Activated CD4-positive, alpha-beta T cell treated with anti-CD3 and anti-CD28 coated beads for 48 hours (primary cell): ENCODE measurements around the gene CELF5.
"Not testable (repeated sequence)": the region's sequence is repeated elsewhere in the genome, so short reads cannot be mapped to it uniquely, and the experiment has no call there.

Experiments used
- DNase-seq: peaks from one replicate; pipeline ENCODE4 v3.0.0-alpha.2; 2020

CELF5 gene

GRCh38 chr19:3325451-3325850 lies 101.0 kb downstream of the CELF5 start:
- no peak for DNase-seq

GRCh38 chr19:3328743-3329142 lies 104.3 kb downstream of the CELF5 start:
- no peak for DNase-seq

- no peak for DNase-seq
These were observed 105.6 kb downstream of the CELF5 start for GRCh38 chr19:3330047-3330446.

- not testable (repeated sequence) for DNase-seq
These were observed 107.8 kb downstream of the CELF5 start for GRCh38 chr19:3332232-3332631.

- no peak for DNase-seq
These were observed 108.6 kb downstream of the CELF5 start for GRCh38 chr19:3333020-3333583.

- no peak for DNase-seq
These were observed 109.2 kb downstream of the CELF5 start for GRCh38 chr19:3333662-3334061.

- not testable (repeated sequence) for DNase-seq
These were observed 110.4 kb downstream of the CELF5 start for GRCh38 chr19:3334749-3335430.

- DNase-seq = no peak
These were observed 111.2 kb downstream of the CELF5 start for GRCh38 chr19:3335431-3336350.

- DNase-seq = no peak
These were observed 111.9 kb downstream of the CELF5 start for GRCh38 chr19:3336351-3336679.

GRCh38 chr19:3336680-3337523 lies 112.4 kb downstream of the CELF5 start:
- no peak for DNase-seq

GRCh38 chr19:3338541-3339181 lies 114.2 kb downstream of the CELF5 start:
- DNase-seq = peak; percentile 47

- DNase-seq = no peak
These were observed 115.9 kb downstream of the CELF5 start for GRCh38 chr19:3340340-3340739.

GRCh38 chr19:3342246-3342645 lies 117.8 kb downstream of the CELF5 start:
- no peak for DNase-seq

GRCh38 chr19:3342962-3343361 lies 118.5 kb downstream of the CELF5 start:
- not testable (repeated sequence) for DNase-seq

- peak; percentile 68 for DNase-seq
These were observed 119.4 kb downstream of the CELF5 start for GRCh38 chr19:3343619-3344502.

GRCh38 chr19:3344608-3345598 lies 120.4 kb downstream of the CELF5 start:
- DNase-seq = no peak

GRCh38 chr19:3345850-3346460 lies 121.5 kb downstream of the CELF5 start:
- DNase-seq = no peak
